Colonic mucosa (tissue), 4 donors: ENCODE results near the gene DTNA. TPM values are rescaled to one million over a fixed set of nuclear protein-coding genes. Genes with fewer than 3 reads are reported as not detected.

ENCODE experiments used
- DNase-seq: peaks from one replicate; pipeline ENCODE4 v3.0.0-alpha.2; 2020
- H3K27ac ChIP-seq: fragments of 200-600 bp; one replicate; pipeline ENCODE4 v1.8.0; 2021
- H3K27me3 ChIP-seq: fragments of 200-600 bp; one replicate; pipeline ENCODE4 v1.8.0; 2021
- H3K36me3 ChIP-seq: fragments of 200-600 bp; one replicate; pipeline ENCODE4 v1.8.0; 2021
- H3K4me1 ChIP-seq: fragments of 200-600 bp; one replicate; pipeline ENCODE4 v1.8.0; 2021; ENCODE audit warnings: mild to moderate bottlenecking
- H3K4me3 ChIP-seq: fragments of 200-600 bp; one replicate; pipeline ENCODE4 v1.8.0; 2021
- H3K9ac ChIP-seq, 2 donors: one replicate each; pipeline ENCODE4 v1.7.0; 2013; ENCODE audit warnings: control low read depth in 2 of 2, low read depth in 2 of 2, low read length in 2 of 2
- H3K9me3 ChIP-seq: fragments of 200-600 bp; one replicate; pipeline ENCODE4 v1.8.0; 2021
- intact Hi-C: fragments of 100-400 bp; cut with DNase I; formaldehyde crosslinking; loops from one replicate; pipeline ENCODE4 v1.14.1; 2022
- total RNA-seq, 2 donors: library from RNA; stranded (reverse); fragmentation: NEBNext Ultra II Directional in 1 of 2; extraction: Animal tissue kit (Norgen Biotek cat#: 25700) in 1 of 2; gene quantifications; one replicate each; pipeline ENCODE4 v1.2.1, GENCODE V29; 2021
- TF ChIP-seq, protein P1 (sequence below): fragments of 200-600 bp; IDR thresholded peaks from one replicate; pipeline ENCODE4 v1.8.0; 2022; ENCODE audit warnings: antibody characterized with exemption, mild to moderate bottlenecking
- donor health status: healthy.
- donor health status: DM: no; HTN: no; CAD: no.
- donor health status: DM: no; HTN: no; CAD: no.

The DTNA gene
- total RNA-seq, 2 donors from 2014 or later: 1.3 to 7.5 TPM

DNA sequence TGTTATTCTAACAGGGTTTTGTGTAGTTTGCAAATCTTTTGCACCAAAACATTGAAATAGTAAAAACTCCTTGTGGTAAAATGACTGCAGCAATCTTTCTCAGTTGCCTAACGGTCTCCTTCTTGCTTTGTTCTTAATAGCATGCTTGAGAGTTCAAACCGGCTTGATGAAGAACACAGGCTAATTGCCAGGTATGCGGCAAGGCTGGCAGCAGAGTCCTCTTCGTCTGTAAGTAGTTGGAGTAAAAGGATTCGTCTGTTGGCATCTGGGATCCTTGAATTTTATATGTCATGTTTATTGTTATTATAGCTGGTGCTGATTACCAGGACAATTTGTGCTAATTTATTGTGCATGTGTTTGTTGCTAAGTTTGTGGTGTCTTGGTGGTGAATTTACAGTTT lies 138.1 kb downstream of the DTNA start:
- no peaks in the 10 kb centered on the region for H3K27me3 ChIP-seq
- H3K9me3 ChIP-seq: no peaks in the 10 kb centered on the region
- no peaks in the 10 kb centered on the region for H3K36me3 ChIP-seq
- intact Hi-C loops: no loop called here
- no peaks in the 10 kb centered on the region for H3K4me1 ChIP-seq
- TF ChIP-seq, protein P1, sequence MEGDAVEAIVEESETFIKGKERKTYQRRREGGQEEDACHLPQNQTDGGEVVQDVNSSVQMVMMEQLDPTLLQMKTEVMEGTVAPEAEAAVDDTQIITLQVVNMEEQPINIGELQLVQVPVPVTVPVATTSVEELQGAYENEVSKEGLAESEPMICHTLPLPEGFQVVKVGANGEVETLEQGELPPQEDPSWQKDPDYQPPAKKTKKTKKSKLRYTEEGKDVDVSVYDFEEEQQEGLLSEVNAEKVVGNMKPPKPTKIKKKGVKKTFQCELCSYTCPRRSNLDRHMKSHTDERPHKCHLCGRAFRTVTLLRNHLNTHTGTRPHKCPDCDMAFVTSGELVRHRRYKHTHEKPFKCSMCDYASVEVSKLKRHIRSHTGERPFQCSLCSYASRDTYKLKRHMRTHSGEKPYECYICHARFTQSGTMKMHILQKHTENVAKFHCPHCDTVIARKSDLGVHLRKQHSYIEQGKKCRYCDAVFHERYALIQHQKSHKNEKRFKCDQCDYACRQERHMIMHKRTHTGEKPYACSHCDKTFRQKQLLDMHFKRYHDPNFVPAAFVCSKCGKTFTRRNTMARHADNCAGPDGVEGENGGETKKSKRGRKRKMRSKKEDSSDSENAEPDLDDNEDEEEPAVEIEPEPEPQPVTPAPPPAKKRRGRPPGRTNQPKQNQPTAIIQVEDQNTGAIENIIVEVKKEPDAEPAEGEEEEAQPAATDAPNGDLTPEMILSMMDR: no peak
- H3K27ac ChIP-seq: no peak overlapping the region
- no peak overlapping the region for H3K9ac ChIP-seq
- no peak for DNase-seq
- H3K4me3 ChIP-seq: no peak overlapping the region

DNA sequence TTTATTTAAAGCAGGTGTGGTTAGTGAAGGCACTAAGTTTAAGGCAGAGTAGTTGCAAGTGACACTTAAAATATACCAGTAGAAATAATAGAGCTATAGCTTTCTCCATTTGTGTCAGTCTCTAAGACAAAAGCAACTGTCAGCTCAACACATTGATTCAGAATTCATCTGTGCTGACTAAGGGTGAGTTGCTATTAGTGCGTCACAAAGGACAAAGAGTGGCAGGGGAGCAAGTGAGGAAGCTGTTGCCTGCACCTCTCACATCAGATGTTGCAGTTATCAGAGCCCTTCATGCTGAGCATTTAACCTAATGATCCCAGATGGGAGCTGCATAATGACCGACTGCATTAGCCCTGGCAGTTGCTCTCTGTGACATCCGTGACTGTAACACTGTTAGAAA lies 138.6 kb downstream of the DTNA start:
- H3K9me3 ChIP-seq: no peaks in the 10 kb centered on the region
- intact Hi-C loops: no loop called here
- no peak for DNase-seq
- no peaks in the 10 kb centered on the region for H3K4me1 ChIP-seq
- H3K9ac ChIP-seq: no peak overlapping the region
- TF ChIP-seq, protein P1: no peak
- no peaks in the 10 kb centered on the region for H3K27me3 ChIP-seq
- H3K27ac ChIP-seq: no peak overlapping the region
- H3K36me3 ChIP-seq: no peaks in the 10 kb centered on the region
- H3K4me3 ChIP-seq: no peak overlapping the region

DNA sequence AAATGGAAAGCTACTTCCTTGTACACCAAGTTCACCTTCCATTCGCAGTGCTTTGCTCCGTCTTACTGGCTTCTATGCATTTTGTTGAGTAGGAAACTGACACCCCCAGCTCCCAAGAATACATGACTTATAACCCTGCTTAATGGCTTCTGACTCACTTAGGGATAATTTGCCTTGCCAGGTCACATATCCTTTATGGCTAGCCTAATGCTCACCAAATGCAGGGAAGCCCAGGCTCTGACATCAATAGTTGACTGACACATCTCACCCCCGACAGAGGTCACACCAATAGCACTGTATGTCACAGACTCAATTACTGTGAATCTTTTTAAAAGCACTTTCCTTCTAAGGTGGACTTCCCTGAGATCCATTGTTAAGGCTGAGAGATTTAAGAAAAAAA lies 147.2 kb downstream of the DTNA start:
- Histone ChIP-seq H3K4me3 (no peak overlapping the region), H3K9ac (no peak overlapping the region), H3K27ac (no peak overlapping the region), H3K4me1 (no peaks in the 10 kb centered on the region), H3K36me3 (no peaks in the 10 kb centered on the region), H3K9me3 (no peaks in the 10 kb centered on the region), H3K27me3 (no peaks in the 10 kb centered on the region)
- intact Hi-C loops: no loop called here
- TF ChIP-seq, protein P1: no peak
- no peak for DNase-seq

DNA sequence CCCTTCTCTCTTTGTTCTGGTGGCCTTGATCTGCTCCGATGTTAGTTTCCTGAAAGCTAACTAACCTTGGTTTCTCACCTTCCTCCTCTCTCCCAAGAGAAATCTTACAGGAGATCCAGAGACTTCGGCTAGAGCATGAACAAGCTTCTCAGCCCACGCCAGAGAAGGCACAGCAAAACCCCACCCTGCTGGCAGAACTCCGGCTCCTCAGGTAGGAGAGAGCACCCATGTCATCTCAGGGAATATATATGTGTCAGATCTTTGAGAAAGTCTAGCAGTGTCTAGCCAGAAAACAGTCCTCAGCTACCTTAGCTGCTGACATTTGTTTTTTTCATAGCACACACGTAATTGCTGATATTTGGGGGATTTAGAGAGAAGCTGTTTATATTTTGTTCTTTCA lies 148.1 kb downstream of the DTNA start:
- Histone ChIP-seq H3K9me3 (no peaks in the 10 kb centered on the region), H3K36me3 (no peaks in the 10 kb centered on the region), H3K27me3 (no peaks in the 10 kb centered on the region), H3K4me3 (no peak overlapping the region), H3K4me1 (no peaks in the 10 kb centered on the region), H3K27ac (no peak overlapping the region), H3K9ac (no peak overlapping the region)
- DNase-seq: no peak
- intact Hi-C loops: no loop called here
- TF ChIP-seq, protein P1: no peak

DNA sequence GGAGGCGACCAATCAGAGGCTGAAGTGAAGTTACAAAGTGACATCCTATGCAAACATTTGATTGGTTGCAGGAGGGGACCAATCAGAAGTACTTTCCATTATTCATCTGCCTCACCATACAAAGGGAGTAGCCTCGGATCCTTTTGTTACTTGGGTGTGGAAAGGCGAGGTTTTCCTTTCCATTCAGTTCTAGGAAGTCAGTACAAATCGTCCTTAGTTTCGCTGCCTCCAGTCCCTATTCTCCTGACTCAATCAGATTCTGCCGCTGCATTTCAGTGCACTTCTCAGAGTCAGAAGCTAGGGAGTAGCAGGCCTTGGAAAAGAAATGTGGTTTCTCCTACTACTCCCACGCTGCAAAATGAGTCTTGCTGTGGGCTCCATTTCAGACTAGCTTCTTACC lies 149.4 kb downstream of the DTNA start:
- no peaks in the 10 kb centered on the region for H3K27me3 ChIP-seq
- no peak overlapping the region for H3K4me3 ChIP-seq
- intact Hi-C loops: no loop called here
- no peaks in the 10 kb centered on the region for H3K9me3 ChIP-seq
- H3K9ac ChIP-seq: no peak overlapping the region
- TF ChIP-seq, protein P1: no peak
- no peaks in the 10 kb centered on the region for H3K4me1 ChIP-seq
- no peak overlapping the region for H3K27ac ChIP-seq
- DNase-seq: no peak
- no peaks in the 10 kb centered on the region for H3K36me3 ChIP-seq

DNA sequence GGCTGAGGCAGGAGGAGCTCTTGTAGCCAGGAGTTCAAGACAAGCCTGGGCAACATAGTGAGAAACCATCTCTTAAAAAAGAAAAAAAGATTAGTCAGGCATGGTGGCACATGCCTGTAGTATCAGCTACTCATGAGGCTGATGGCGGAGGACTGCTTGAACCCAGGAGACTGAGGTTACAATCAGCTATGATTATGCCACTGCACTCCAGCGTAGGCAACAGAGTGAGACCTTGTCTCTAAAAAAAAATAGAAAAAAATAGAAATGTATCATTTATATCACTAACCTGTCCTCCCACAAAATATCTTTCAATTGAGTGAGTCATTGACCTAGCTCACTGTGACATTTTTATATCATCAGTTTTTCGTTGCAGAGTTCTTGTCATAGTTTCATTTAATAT lies 152.5 kb downstream of the DTNA start:
- no peak overlapping the region for H3K4me3 ChIP-seq
- no peak overlapping the region for H3K9ac ChIP-seq
- intact Hi-C loops: no loop called here
- no peaks in the 10 kb centered on the region for H3K27me3 ChIP-seq
- no peaks in the 10 kb centered on the region for H3K4me1 ChIP-seq
- no peaks in the 10 kb centered on the region for H3K36me3 ChIP-seq
- H3K9me3 ChIP-seq: no peaks in the 10 kb centered on the region
- DNase-seq: no peak
- TF ChIP-seq, protein P1: no peak
- H3K27ac ChIP-seq: no peak overlapping the region
